NCI-H2171 treated with DMSO at 0.1 percent for 48 hours (cell line): Measurements from ENCODE around the gene AGO4.
A peak's percentile ranks its signal among the peaks of the same experiment; 100 is the strongest.
"Not testable (repeated sequence)": the region's sequence is repeated elsewhere in the genome, so short reads cannot be mapped to it uniquely, and the experiment has no call there.

Experiments used
- DNase-seq: peaks from one replicate; lab custom pipeline; 2025; lab: John Stamatoyannopoulos, UW

The AGO4 gene

DNA sequence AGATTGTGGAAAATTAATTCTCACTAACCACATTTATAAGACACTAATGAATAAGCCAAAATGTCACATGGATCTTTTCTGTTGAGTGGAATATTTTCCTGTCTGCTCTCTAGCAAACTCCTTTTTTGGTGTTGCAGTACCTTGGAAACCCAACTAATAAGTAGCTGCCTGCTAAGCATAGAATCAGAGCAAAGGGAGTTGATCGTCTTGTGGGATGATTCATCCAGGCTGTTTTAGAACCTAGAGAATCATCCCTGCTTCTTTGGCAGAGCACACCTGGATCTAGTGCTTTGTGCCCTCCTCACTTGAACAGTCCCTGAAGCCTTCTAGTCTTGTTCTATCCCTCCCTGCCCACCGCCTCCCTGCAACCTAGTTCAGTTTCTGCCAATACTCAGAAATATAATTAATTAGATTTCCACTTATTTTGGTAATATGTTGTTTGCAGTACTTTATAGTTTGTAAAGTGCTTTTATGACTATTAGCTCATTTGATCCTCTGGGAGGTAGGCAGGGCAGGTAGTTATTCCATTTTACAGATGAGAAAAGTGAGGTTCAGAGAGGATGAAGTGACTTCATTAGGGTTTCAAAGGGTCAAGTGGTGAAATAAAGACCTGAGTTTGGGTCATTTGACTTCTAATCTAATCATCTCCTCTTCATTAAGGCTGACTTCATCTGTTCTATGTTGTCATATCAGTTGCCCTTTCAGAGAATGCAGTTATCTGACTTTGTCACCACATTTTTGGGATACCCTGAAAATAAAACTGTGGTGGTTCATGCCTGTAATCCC lies 2.5 kb downstream of the AGO4 start:
- DNase-seq = no peak

DNA sequence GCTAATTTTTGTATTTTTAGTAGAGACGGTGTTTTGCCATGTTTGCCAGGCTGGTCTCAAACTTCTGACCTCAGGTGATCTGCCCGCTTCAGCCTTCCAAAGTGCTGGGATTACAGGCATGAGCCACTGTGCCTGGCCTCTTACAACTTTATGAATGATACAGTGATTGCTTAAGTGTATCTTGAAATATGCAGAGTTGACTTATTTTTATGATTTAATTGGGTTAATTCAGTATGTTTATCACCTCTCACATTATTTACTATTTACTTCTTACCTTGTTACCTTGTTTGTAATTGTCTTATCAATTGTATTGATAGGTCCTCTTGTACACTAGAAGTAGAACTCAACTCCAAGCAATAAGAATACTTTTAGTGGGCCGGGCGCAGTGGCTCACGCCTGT lies 4.9 kb downstream of the AGO4 start:
- not testable (repeated sequence) for DNase-seq

DNA sequence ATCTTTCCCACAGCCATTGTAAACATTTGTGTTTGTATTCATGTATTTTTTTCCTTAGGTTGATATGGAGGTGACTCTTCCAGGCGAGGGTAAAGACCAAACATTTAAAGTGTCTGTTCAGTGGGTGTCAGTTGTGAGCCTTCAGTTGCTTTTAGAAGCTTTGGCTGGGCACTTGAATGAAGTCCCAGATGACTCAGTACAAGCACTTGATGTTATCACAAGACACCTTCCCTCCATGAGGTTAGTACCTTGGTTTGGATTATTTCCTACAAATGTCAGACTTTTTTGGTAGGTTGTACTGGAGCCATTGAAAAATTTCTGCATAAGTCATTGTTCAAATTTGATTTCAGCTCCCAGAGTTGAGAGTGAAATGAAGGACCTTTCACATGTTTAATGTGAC lies 17.4 kb downstream of the AGO4 start:
- DNase-seq = no peak

DNA sequence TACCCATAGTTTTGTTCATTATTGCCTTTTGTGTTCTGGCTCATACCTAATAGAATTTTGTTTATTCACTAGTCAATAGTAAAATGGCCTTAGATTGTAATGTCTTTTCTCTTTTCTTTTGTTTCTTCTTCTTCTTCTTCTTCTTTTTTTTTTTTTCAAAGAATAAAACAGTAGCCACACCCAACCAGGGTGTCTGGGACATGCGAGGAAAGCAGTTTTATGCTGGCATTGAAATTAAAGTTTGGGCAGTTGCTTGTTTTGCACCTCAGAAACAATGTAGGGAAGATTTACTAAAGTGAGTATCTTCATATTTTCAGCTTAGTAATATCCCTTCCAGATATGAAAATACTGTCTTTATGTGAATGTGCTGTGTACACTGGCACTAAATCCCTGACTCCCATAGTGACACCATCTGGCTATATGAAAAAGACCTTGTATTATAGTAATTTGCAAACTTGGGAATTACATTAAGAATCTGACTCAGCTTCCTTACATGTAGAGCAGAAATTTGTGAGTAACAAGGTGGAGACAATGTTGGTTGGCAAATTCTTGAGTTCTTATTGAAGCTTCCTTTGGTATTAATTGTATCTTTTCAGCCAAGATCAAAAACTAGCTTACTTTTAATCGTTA lies 24.6 kb downstream of the AGO4 start:
- DNase-seq = no peak

DNA sequence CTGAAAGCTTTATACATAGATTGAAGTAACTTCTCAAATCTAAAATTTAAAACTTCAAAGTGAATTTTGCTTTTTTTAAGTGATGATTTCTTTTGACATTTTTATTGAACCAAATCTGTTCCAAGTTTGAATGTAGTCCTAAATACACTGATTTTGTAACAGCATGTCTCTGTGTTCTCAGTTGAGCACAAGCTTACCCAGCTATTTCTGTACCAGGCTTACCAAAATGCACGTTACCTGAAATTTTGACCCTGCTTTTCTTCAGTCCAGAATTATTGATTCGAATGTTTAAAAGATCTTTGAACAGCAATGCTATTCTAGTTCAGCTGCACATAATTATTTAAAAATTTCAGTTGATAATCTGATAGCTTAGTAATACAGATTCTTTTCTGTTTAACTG lies 25.6 kb downstream of the AGO4 start:
- no peak for DNase-seq

DNA sequence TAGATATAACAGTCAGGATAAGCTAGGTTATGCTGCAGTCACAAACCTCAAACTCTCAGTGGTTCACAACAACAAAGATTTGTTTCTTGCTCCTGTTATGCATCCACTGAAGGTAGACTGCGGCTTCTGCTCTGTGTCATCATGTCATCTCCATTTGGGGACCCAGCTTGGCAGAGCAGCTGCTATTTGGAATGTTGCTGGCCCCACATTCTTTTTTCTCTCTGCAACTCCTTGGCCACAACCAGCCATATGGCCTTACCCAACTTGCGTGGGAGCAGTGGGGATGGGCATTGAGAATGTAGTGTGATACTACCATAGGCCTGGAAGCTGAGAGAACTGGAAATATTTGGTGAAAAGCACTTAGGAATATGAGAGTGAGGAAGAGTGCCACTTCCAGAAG lies 26.4 kb downstream of the AGO4 start:
- peak; percentile 52 for DNase-seq

DNA sequence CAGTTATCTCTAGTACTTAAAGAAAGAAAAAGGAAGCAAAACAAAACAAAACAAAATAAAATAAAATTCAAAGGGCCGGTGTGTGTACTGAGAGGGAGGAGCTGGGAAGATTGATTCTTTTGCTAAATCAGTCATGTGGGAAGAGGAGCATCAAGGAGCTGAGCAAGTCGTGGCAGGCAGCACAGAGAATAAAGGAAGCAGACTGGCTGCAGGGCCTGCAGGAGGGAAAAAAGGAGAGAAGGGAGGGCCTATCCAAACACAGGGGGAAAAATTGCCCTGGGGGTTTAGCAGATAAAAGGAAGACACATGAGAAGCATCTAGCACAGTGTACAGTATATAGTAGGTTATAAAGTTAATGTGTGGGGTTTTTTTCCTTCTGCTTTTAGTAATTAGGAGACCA lies 27.6 kb downstream of the AGO4 start:
- peak; percentile 93 for DNase-seq

DNA sequence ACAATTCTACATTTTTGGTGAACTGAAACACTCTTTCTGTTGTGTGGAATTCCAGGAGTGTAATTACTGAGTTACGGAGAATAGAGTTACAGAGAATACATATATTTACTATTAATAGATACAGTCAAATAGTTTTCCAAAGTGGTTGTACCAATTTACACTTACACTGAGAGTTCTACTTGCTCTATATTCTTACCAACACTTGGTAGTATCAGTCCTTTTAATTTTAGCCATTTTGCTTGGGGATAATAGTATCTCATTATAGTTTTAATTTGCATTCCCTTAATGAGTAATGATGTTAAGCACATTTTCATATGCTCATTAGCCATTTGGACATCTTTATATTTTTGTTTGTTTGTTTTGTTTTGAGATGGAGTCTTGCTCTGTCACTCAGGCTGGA lies 28.9 kb downstream of the AGO4 start:
- DNase-seq = no peak

DNA sequence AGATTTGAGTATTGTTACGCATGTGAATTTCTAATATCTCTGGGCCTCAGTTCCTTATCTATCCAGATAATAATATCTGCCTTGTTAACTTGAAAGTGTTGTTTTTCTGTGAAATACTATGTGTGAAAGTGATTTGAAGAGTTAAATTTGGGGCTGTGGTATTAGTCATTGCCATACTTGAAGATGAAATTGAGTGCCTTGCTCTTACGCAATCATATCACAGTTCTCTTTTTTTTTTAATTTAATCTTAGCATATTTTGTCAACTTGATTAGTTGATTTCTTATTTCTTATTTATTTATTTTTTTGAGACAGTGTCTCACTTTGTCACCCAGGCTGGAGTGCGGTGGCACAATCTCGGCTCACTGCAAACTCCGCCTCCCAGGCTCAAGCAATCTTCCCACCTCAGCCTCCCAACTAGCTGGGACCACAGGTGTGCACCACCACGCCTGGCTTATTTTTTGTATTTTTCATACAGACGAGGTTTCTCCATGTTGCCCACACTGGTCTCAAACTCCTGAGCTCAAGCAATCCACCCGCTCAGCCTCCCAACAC lies 31.0 kb downstream of the AGO4 start:
- no peak for DNase-seq

DNA sequence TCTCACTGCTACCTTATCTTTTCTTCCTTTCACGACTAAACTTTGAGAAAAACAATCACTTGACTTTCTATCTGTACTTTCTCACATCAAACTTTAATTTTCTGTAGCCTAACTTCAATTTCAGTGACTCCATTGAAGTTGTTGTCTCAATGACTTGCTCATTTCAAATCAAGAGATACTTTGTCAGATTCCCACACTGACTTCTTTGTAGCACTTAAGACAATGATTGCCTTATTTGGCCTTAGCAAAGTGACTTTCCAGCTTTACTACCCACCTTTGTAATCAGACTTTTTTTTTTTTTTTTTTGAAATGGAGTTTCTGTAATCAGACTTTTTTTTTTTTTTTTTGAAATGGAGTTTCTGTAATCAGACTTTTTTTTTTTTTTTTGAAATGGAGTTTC lies 37.0 kb downstream of the AGO4 start:
- no peak for DNase-seq

DNA sequence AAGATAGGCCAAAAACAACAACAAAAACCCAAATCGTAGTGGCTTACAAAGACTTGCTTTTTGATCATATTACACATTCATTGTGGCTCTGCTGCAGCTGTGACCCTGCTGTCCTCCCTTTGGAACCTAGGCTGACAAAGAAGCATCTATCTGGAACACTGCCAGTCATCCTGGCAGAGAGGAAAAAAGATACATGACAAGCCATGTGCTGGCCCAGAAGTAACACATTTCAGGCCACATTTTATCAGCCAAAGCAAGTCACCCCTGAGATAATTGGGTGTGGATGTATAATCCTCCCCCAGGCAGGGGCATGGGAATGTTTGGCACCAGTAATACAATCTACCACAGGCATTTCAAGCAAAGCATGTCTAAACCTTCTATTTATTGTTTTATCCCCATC lies 38.0 kb downstream of the AGO4 start:
- DNase-seq = peak; percentile 78

DNA sequence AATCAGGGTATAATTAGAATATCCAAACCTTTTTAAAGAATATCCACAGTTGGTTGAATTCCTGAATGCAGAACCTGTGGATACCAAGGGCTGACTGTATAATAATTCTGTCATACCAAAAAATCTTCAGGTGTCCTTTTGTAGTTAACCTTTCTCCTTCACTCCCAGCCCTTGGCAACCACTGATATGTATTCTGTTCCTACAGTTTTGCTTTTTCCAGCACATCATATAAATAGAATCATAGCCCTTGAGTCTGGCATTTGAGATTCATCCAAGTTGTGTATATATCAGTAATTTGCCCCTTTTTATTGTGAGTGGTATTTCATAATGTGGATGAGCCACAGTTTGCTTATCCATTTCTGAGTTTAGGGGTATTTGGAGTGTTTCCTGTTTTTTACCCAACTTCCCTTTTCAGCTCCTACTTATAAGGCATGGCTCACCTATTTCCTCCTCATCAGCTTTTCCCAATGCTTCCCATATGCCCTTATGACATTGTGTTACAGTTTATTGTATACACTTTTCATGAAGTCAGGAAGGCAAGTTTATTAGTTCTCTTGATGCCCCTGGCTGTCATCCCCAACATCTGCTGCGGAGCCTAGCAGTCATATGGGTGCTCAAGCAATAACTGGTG lies 40.2 kb downstream of the AGO4 start:
- DNase-seq = no peak

DNA sequence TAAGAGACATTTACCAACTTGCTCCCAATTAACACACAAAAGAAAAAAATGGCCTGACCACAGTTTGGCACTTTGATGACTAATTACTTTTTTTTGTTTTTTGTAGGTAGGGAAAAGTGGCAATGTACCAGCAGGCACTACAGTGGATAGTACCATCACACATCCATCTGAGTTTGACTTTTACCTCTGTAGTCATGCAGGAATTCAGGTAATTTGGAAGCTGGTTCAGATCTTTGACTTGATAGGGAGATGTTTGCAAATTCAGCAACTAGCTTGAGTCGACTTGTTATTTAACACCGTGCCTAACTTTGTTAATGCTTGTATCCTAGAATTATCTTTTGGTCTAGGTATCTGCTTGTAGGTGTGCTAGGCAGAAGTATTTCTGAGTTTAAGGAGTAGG lies 42.2 kb downstream of the AGO4 start:
- no peak for DNase-seq

DNA sequence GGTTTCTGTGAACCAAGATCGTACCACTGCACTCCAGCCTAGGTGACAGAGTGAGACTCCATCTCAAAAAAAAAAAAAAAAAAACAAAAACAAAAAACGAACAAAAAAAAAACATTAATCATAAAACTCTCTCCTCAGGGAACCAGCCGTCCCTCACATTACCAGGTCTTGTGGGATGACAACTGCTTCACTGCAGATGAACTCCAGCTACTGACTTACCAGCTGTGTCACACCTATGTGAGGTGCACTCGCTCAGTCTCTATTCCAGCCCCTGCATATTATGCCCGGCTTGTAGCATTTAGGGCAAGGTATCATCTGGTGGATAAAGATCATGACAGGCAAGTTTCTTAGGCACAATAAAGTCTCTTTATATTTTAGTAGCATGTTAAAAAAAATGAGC lies 42.9 kb downstream of the AGO4 start:
- DNase-seq = no peak

DNA sequence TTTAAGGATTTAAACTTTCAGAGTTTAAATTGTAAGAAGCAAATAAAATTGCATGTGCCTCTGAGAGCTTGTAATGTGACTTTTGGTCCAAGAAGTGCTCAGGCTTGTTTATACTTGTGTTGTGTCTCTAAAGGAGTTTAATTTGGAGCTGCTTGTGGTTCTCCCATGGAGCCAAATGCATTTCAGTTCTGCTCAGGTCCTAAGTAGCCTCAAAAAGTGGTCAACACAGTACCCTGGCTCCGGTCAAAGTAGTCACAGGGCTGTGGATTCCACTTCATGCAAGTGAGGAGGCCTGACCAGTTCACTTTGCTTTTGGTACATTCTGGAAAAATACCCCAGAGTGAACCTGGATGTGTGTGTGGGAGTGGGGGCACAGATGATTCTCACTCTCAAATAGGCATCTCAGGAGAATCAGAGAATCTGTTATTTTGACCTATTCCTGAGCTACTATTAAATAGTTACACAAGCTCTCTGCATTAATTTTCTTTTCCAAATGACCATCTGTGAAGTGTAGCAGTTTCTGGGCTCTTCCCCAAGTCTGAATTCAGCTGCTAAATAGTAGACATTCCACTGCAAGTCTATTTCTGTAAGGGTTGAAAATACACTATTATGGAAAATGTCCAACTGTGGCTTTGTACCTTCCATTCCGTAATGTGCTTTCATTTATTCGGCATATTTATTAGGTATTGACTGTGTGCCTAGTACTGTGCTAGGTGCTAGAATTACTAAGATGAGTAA lies 43.5 kb downstream of the AGO4 start:
- no peak for DNase-seq

DNA sequence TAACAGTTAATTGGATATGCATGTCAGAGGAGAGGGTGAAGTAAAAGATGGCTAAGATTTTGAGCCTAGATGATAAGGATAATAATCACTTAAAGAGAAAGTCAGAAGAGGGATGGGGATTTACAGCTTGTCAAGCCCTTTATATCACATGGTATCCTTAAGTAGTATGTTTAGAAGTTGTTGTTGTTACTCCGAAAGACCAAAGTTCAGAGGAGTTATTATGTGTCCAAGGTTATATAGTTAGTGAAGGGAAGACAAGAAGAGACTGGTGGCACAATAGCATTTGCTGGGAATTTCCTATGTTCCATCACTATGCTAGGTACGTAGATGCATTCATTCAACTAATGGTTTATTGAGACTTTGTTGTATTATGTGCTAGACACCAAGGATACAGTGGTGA lies 44.4 kb downstream of the AGO4 start:
- DNase-seq = no peak

DNA sequence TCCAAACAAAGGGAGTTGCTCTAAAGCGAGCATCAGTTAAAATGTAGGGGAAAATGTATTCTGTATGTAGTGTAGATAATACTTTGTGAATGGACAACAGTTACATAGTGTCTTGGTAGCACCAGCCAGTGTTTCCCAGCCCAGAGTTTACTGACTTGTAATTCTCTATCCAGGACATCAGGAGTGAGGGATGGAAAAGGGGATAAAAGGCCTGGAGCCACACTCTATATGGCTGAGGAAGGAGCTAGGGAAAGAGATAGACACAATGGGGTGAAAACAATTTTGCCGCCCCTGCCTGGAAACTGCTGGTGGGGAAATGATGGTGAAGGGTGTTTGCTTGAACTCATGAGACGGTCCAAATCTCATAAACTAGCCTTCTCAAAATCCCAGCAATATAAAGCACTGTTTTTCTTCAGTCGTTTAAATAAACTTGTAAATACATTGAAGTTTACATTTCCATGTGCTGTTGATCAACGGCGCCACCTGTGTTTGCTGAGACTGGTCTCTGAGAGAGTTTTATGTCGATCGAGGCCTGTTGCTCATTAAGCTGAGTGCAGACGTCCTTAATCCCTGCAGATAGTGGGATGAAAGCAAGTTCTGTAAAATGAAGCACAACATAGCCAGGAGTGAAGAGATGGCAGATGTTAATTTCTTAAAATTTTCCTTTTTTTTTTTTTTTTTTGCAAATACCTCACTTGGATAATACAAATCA lies 47.3 kb downstream of the AGO4 start:
- no peak for DNase-seq

DNA sequence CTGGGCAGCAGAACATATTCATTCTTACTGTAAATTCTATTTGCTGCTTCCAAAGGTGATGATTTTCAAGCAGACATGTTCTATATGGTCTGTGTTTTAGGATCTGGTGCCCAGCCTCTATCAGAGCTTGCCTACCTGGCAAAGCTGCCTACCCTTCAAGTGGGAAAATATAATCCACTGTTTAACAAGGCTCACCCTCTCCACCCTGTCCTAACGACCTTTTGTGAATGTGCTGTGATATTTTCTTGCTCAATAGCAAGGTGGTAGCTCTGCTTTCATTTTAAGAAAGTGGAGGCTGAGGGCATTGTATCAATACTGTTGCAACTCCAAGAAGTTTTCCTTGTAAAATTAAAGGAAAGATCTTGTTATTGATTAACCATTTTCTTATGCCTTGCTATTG lies 49.1 kb downstream of the AGO4 start:
- DNase-seq = no peak

DNA sequence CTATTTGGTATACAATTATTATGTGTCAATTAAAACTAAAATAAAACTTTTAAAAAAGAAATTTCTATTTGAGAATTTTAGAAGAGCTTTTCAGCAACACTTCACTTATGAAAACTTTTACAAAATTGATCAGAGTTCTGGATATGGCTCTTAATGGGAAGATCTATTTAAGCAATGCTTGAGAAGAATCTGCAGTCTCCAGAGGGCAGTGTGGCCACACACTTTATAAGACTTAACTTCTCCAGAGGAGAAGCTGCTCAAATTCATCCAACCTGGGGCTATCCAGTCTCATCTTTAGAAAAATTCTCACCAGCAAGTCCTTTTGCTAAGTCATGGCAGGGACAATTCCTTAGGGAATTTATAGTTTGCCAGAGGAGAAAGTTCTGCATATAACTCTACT lies 50.0 kb downstream of the AGO4 start:
- DNase-seq = no peak

DNA sequence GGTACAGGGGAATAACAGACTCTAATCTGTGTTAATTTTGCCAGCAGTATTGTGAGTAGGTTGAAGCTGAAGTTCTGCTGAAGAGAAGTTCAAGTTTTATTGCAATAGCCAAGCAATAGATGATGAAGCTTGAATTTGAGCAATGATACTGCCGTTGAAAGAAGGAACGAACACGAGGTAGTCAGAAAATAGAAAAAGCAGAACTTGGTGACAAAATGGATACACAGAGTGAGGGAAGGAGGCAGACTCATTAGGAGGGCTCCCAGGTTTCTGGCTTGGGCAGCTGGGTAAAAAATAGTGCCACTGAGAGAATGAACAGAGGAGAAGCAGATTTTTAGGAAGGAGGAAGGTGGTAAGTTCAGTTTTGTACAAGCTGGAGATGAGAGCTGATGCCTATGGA lies 52.9 kb downstream of the AGO4 start:
- DNase-seq = no peak

DNA sequence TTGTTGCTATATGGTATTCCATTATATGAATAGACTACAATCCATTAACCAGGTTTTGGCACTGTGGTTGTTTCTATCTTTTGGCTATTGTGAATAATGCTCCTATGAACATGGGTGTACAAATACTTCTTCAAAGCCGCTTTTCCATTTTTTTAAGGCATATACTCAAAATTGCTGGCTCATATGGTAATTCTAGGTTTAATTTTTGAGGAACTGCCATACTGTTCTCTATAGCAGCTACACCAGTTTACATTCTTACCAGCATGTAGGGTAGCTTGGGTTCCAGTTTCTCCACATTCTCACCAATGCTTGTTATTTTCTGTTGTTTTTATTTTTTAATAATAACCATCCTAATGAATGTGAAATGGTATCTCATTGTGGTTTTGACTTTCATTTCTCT lies 55.3 kb downstream of the AGO4 start:
- DNase-seq = no peak
